HL-60 (cell line): ENCODE data around the gene EFCAB13.

Experiments
- CTCF ChIP-seq: IDR thresholded peaks from one replicate; pipeline ENCODE4 v1.5.1; 2011; ENCODE audit warnings: low read length, control low read depth, inconsistent platforms; ENCODE audit not compliant: insufficient read depth
- REST ChIP-seq: IDR thresholded peaks from 2 replicates; pipeline ENCODE4 v1.6.1; 2012; ENCODE audit warnings: low read depth; ENCODE audit not compliant: insufficient replicate concordance

GRCh38 chr17:47288531-47289116 is 35.1 kb upstream of the EFCAB13 start:
- TF ChIP-seq CTCF, result no peak
- no peak for TF ChIP-seq REST
